ENCODE data around the gene GBF1.

Gene GBF1

DNA sequence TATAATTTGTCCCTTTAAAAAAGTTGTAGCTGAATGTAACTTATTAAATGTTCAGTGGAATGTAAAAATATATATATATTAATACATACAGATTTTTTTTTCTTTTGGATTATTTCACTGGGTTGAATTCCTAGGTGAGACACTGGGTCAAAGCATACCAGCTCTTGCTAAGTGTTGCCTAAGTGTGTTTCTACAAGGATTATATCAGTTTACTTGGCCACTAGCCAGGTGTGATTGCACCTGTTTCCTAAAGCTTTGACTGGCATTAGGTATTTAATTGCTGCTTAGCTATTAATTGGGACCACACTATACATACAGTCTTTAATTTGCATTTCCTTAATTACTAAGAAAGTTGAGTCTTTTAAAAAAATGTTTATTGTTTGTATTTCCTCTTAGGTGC lies 24.7 kb upstream of the GBF1 start:
- no peak for DNase-seq (ENCODE audit: extremely low spot score)
- CTCF ChIA-PET: interaction anchor here (0.7 to 1.7 kb wide), 4 partner anchors 10 to 163 kb away, joined by 3 to 8 read pairs (median 3); no protein-coding TSS in a partner anchor
- no peak for TF ChIP-seq ZNF384 (IDR thresholded peaks at IDR 0.05)
- TF ChIP-seq FOXM1 (IDR thresholded peaks at IDR 0.05; ENCODE audit: borderline replicate concordance): no peak
- TF ChIP-seq SP1 (IDR thresholded peaks at IDR 0.05): no peak
- TF ChIP-seq FOXK2 (IDR thresholded peaks at IDR 0.05): no peak
- TF ChIP-seq FOXA1 (IDR thresholded peaks at IDR 0.05): no peak
- TF ChIP-seq TARDBP (IDR thresholded peaks at IDR 0.05): no peak
- TF ChIP-seq BHLHE40 (IDR thresholded peaks at IDR 0.05; ENCODE audit: borderline replicate concordance): no peak
- POLR2A ChIA-PET: no interaction called here

DNA sequence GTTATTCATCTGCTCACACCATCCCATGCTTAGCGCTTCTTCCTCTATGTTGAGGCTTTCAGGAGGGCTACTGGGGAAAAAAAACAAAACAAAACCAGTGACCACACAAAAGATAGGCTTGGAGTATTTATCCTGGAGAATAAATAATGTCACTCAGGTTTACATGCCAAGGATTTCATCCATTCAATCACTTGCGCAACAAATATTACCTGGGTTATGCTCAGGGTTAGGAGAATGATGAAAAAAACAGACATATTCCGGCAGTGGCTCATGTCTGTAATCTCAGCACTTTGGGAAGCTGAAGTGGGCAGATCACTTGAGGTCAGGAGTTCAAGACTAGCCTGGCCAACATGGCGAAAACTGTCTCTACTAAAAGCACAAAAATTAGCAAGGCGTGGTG lies 22.5 kb upstream of the GBF1 start:
- ChIA-PET CTCF (interaction anchor here (1.2 kb wide), 1 partner anchor 11 kb away, joined by 3 read pairs; no protein-coding TSS in a partner anchor), POLR2A (no interaction called here)
- TF ChIP-seq TARDBP (IDR thresholded peaks at IDR 0.05) (no peak), HDGF (IDR thresholded peaks at IDR 0.05; ENCODE audit: borderline replicate concordance) (no peak), FOXM1 (IDR thresholded peaks at IDR 0.05; ENCODE audit: borderline replicate concordance) (no peak), NFRKB (IDR thresholded peaks at IDR 0.05) (no peak), BHLHE40 (IDR thresholded peaks at IDR 0.05; ENCODE audit: borderline replicate concordance) (no peak), ARNT (IDR thresholded peaks at IDR 0.05) (no peak), LEF1 (IDR thresholded peaks at IDR 0.05; ENCODE audit: borderline replicate concordance) (no peak), SUZ12 (IDR thresholded peaks at IDR 0.05) (no peak), L3MBTL2 (conservative IDR thresholded peaks at IDR 0.05) (no peak), CTBP1 (IDR thresholded peaks at IDR 0.05; ENCODE audit: borderline replicate concordance) (no peak), FOXA1 (IDR thresholded peaks at IDR 0.05) (no peak), ELF4 (IDR thresholded peaks at IDR 0.05) (no peak), SP1 (IDR thresholded peaks at IDR 0.05) (no peak), FOXK2 (IDR thresholded peaks at IDR 0.05) (no peak), ZNF384 (IDR thresholded peaks at IDR 0.05) (no peak)
- TF ChIP-seq, protein P1, sequence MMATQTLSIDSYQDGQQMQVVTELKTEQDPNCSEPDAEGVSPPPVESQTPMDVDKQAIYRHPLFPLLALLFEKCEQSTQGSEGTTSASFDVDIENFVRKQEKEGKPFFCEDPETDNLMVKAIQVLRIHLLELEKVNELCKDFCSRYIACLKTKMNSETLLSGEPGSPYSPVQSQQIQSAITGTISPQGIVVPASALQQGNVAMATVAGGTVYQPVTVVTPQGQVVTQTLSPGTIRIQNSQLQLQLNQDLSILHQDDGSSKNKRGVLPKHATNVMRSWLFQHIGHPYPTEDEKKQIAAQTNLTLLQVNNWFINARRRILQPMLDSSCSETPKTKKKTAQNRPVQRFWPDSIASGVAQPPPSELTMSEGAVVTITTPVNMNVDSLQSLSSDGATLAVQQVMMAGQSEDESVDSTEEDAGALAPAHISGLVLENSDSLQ (IDR thresholded peaks at IDR 0.05): no peak
- no peak for DNase-seq (ENCODE audit: extremely low spot score)

DNA sequence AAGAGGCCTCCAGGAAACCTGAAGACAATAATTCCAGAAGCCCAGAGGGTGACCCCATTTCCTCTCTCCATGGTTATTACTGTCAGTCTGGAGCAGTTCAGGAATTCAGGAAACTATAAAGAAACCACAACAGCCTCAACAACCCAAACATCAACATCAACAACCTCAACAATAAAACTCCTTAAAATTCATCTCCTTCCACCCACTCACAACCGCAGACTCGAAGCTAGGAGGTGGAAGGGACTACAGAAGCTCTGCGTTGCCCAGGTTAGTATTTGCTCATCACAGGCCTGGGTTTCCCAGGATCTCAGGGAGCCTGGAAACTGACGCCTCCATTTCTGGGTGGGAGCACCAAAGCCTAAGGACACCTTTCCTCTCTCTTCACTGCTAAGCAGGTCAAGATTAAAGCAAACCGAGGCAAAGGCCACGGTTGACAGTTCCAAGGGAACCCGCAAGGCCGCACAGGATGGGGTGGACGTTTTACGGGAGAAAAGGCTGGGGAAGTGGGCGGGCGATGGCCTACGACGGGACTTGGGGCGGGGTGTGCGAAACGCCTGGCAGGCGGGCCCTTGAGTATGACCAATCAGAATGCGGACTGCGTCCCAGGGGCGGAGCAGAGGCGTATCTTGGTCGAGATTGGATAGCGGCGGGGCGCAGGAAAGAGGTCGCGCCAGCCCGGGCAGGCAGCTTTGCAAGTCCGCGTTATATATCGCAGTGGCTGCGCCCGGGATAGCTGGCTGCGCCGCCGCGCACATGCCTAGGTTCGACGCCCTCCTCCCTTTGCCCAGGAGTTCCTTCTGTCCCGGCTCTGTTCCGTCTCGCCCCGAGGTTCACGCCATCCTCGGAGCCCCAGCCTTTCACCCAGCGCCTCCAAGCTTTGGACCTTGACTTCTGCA lies 19.4 kb upstream of the GBF1 start, which contains the start of gene ELOVL3:
ELOVL3 (plus strand) TSS at position 654 of the 896 bp plus-strand sequence. CDS start 250 bp downstream, outside the sequence.
- DNase-seq (ENCODE audit: extremely low spot score): no peak
- ChIA-PET POLR2A (no interaction called here), CTCF (interaction anchor here (1.0 to 1.2 kb wide), 2 partner anchors 126 to 173 kb away, joined by 3 read pairs; no protein-coding TSS in a partner anchor)
- no peak for TF ChIP-seq FOXA1 (IDR thresholded peaks at IDR 0.05)
- no peak for TF ChIP-seq SUZ12 (IDR thresholded peaks at IDR 0.05)

DNA sequence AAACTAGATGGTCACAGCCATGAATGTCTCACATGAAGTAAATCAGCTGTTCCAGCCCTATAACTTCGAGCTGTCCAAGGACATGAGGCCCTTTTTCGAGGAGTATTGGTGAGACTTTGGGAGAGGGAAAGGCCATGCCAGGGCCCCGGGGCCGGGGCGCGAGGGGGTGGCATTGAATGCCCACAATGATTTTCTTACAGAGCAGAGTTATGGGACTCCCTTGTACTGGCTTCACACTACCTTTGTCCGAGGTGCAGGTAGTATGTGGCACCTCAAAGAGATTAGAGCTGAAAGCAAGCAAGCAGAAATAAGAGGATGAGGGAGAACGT lies 18.8 kb upstream of the GBF1 start:
- DNase-seq (ENCODE audit: extremely low spot score): no peak
- ChIA-PET CTCF (interaction anchor here (0.7 to 1.2 kb wide), 3 partner anchors 56 to 126 kb away, joined by 3 read pairs; no protein-coding TSS in a partner anchor), POLR2A (interaction anchor here (1.1 kb wide), 1 partner anchor 57 kb away, joined by 3 read pairs; no protein-coding TSS in a partner anchor)
- no peak for TF ChIP-seq CTBP1 (IDR thresholded peaks at IDR 0.05; ENCODE audit: borderline replicate concordance)
- TF ChIP-seq SUZ12 (IDR thresholded peaks at IDR 0.05): no peak
- TF ChIP-seq BHLHE40 (IDR thresholded peaks at IDR 0.05; ENCODE audit: borderline replicate concordance): no peak
- no peak for TF ChIP-seq L3MBTL2 (conservative IDR thresholded peaks at IDR 0.05)
- no peak for TF ChIP-seq TARDBP (IDR thresholded peaks at IDR 0.05)
- TF ChIP-seq HDGF (IDR thresholded peaks at IDR 0.05; ENCODE audit: borderline replicate concordance): no peak
- TF ChIP-seq ZNF384 (IDR thresholded peaks at IDR 0.05): no peak
- TF ChIP-seq, protein P1 (IDR thresholded peaks at IDR 0.05): no peak
- no peak for TF ChIP-seq FOXM1 (IDR thresholded peaks at IDR 0.05; ENCODE audit: borderline replicate concordance)
- no peak for TF ChIP-seq LEF1 (IDR thresholded peaks at IDR 0.05; ENCODE audit: borderline replicate concordance)
- TF ChIP-seq NFRKB (IDR thresholded peaks at IDR 0.05): no peak
- no peak for TF ChIP-seq ELF4 (IDR thresholded peaks at IDR 0.05)

DNA sequence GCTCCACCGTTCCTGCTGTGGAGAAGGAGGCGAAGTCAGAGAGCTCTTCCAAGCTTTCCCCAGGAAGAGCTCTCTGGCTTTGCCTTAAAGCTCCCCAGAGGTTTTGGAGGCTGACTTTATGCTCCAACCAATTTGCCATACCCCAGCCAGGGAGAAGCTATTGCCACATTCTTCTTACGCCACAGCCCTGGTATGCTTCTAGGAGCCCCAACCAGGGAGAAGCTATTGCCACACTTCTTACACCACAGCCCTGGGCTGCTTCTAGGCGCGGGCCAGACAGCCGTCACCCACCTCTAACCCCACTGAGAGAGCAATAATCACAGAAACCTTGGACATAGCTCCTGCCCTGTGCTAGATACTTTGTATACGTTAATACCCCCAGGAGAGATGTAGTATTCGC lies 18.3 kb upstream of the GBF1 start:
- no peak for DNase-seq (ENCODE audit: extremely low spot score)
- CTCF ChIA-PET: interaction anchor here (0.7 to 1.2 kb wide), 3 partner anchors 56 to 125 kb away, joined by 3 read pairs; no protein-coding TSS in a partner anchor
- TF ChIP-seq CTBP1 (IDR thresholded peaks at IDR 0.05; ENCODE audit: borderline replicate concordance) (no peak), NFRKB (IDR thresholded peaks at IDR 0.05) (no peak), L3MBTL2 (conservative IDR thresholded peaks at IDR 0.05) (no peak), HDGF (IDR thresholded peaks at IDR 0.05; ENCODE audit: borderline replicate concordance) (no peak), FOXM1 (IDR thresholded peaks at IDR 0.05; ENCODE audit: borderline replicate concordance) (no peak), SP1 (IDR thresholded peaks at IDR 0.05) (no peak), ELF4 (IDR thresholded peaks at IDR 0.05) (no peak), SUZ12 (IDR thresholded peaks at IDR 0.05) (no peak), LEF1 (IDR thresholded peaks at IDR 0.05; ENCODE audit: borderline replicate concordance) (no peak), FOXA1 (IDR thresholded peaks at IDR 0.05) (no peak), FOXK2 (IDR thresholded peaks at IDR 0.05) (no peak), BHLHE40 (IDR thresholded peaks at IDR 0.05; ENCODE audit: borderline replicate concordance) (no peak)
- TF ChIP-seq, protein P1 (IDR thresholded peaks at IDR 0.05): no peak
- POLR2A ChIA-PET: interaction anchor here (1.1 kb wide), 1 partner anchor 58 kb away, joined by 3 read pairs; no protein-coding TSS in a partner anchor
